Stimulated activated CD4-positive, alpha-beta T cell treated with anti-CD3 and anti-CD28 coated beads, Interleukin-4, amount 100 ng/mL, for 48 hours (primary cell): ENCODE data around the gene TTC9B.
"Not testable (repeated sequence)": the region's sequence is repeated elsewhere in the genome, so short reads cannot be mapped to it uniquely, and the experiment has no call there.

Experiments used
- DNase-seq, 2 donors: peaks; one replicate each; pipeline ENCODE4 v3.0.0-alpha.2; 2020; ENCODE audit warnings: low read depth in 2 of 2

TTC9B gene

DNA sequence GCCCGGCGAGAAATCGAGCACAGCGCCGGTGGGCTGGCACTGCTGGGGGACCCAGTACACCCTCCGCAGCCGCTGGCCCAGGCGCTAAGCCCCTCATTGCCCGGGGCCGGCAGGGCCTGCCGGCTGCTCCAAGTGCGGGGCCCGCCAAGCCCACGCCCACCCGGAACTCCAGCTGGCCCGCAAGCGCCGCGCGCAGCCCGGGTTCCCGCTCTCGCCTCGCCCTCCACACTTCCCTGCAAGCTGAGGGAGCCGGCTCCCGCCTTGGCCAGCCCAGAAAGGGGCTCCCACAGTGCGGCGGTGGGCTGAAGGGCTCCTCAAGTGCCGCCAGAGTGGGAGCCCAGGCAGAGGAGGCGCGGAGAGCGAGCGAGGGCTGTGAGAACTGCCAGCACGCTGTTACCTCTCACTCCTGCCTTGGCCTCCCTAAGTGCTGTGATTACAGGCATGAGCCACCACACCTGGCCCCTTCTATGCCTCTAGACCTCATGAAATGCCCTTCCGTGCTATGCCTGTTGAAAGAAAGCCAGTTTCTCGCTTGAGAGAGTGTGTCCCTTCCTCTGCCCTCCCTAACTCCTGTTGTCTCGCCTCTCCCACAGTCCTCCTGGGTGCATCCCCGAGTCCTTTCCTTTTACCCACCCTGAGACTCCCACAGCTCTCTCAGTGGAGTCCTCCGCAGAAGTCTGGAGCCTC is 47.7 kb downstream of the TTC9B start:
- DNase-seq: not testable (repeated sequence)

- not testable (repeated sequence) for DNase-seq
Observed at GRCh38 chr19:40169482-40170302, 48.5 kb downstream of the TTC9B start.
